Fibroblast of lung (primary cell): ENCODE results near the gene RGS17. TPM values are rescaled to one million over a fixed set of nuclear protein-coding genes. Genes with fewer than 3 reads are reported as not detected.

Source experiments
- DNase-seq, 2 donors: peaks; one replicate each; pipeline versions ENCODE4 v3.0.0 to v3.0.0-alpha.2; 2010; ENCODE audit warnings: low read depth in 2 of 2
- H2AFZ ChIP-seq: 2 replicates; pipeline ENCODE4 v1.5.1; 2012; ENCODE audit warnings: low read length, control low read depth, inconsistent platforms
- H3K27ac ChIP-seq: 2 replicates; pipeline ENCODE4 v1.5.1; 2011; ENCODE audit warnings: low read length, control low read depth; ENCODE audit not compliant: insufficient read depth
- H3K27me3 ChIP-seq: 2 replicates; pipeline ENCODE4 v1.5.1; 2011; ENCODE audit warnings: mild to moderate bottlenecking, low read length; ENCODE audit not compliant: control insufficient read depth, insufficient read depth
- H3K36me3 ChIP-seq: 2 replicates; pipeline ENCODE4 v1.5.1; 2011; ENCODE audit warnings: low read length; ENCODE audit not compliant: control insufficient read depth, insufficient read depth
- H3K4me1 ChIP-seq: 2 replicates; pipeline ENCODE4 v1.5.1; 2011; ENCODE audit warnings: low read length; ENCODE audit not compliant: control insufficient read depth, insufficient read depth; ENCODE audit errors: extremely low read depth
- H3K4me2 ChIP-seq: 2 replicates; pipeline ENCODE4 v1.5.1; 2011; ENCODE audit warnings: low read length, control low read depth; ENCODE audit not compliant: insufficient read depth; ENCODE audit errors: extremely low read depth
- H3K4me3 ChIP-seq, 4 experiments: fragments of 200-600 bp in 1 of 4; sonication (generic) in 1 of 4; replicated peaks in 1 of 4; 2 replicates each; pipeline ENCODE4 v1.5.1; 2011 to 2016; ENCODE audit warnings: low read length in 4 of 4, low read depth in 3 of 4, mild to moderate bottlenecking in 3 of 4, control low read depth in 2 of 4, inconsistent platforms in 1 of 4, mixed read lengths in 1 of 4; ENCODE audit not compliant: insufficient read depth in 1 of 4; ENCODE audit errors: control extremely low read depth in 1 of 4
- H3K79me2 ChIP-seq: 2 replicates; pipeline ENCODE4 v1.5.1; 2012; ENCODE audit warnings: mild to moderate bottlenecking, low read length, inconsistent platforms; ENCODE audit not compliant: control insufficient read depth, insufficient read depth
- H3K9ac ChIP-seq: 2 replicates; pipeline ENCODE4 v1.5.1; 2011; ENCODE audit warnings: mild to moderate bottlenecking, low read length, control low read depth; ENCODE audit not compliant: insufficient read depth
- H3K9me3 ChIP-seq: 2 replicates; pipeline ENCODE4 v1.5.1; 2012; ENCODE audit warnings: low read depth, low read length; ENCODE audit not compliant: control insufficient read depth, insufficient read depth
- H4K20me1 ChIP-seq: 2 replicates; pipeline ENCODE4 v1.5.1; 2011; ENCODE audit warnings: low read length; ENCODE audit not compliant: control insufficient read depth, insufficient read depth; ENCODE audit errors: extremely low read depth
- EZH2 ChIP-seq: IDR thresholded peaks from 2 replicates; pipeline ENCODE4 v1.5.1; 2012; ENCODE audit warnings: low read length, control low read depth, mild to moderate bottlenecking; ENCODE audit errors: missing control alignments
- polyA plus RNA-seq, 2 donors: library from polyadenylated mRNA; depleted of rRNA in 1 of 2; stranded (reverse) in 1 of 2; unstranded in 1 of 2; fragments of >200 nt; gene quantifications; 2 replicates each; pipeline ENCODE4 v1.2.1, GENCODE V29; 2011 to 2012; ENCODE audit warnings: missing spikeins in 1 of 2
- total RNA-seq: library from RNA; depleted of rRNA; stranded (reverse); fragments of >200 nt; gene quantifications from 2 replicates; pipeline ENCODE4 v1.2.1, GENCODE V29; 2014
- TF ChIP-seq, protein P1 (sequence below), 2 donors: IDR thresholded peaks in 1 of 2; conservative IDR thresholded peaks in 1 of 2; 1 replicate in 1 of 2; 2 replicates in 1 of 2; pipeline ENCODE4 v1.5.1; 2011 to 2012; ENCODE audit warnings: low read length in 2 of 2, control low read depth in 1 of 2, inconsistent platforms in 1 of 2, low read depth in 1 of 2, mild to moderate bottlenecking in 1 of 2

The RGS17 gene
- total and polyA plus RNA-seq, 2 donors (not counting 1 experiment from before 2014, with no cell fraction given), result 2.1 to 10.2 TPM

DNA sequence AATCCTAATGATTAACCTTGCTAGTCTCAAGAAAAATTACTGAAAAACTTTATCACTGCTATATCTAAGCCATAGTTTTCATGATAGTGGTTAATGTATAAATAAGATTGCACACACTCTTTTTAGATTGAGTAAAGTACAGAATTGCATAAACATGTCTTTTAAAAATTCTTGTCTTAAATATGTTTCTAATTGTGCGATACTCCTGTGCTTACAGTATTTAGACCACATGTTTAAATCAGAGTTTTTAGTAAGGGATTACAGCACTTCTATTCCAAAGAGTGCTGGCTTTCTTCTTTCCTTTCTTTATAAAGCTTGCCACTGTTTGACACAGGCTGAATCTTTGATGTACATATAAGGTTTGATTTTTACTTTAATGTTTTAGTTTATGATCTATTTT lies 36.8 kb upstream of the RGS17 start:
- Histone ChIP-seq H3K4me1 (peaks cover 21% of the 10 kb centered on the region), H3K36me3 (no peaks in the 10 kb centered on the region), H3K4me3 (peak overlapping the region in 2 of 4 experiments; percentile 8 to 35), H3K79me2 (no peaks in the 10 kb centered on the region), H4K20me1 (no peaks in the 10 kb centered on the region), H3K9ac (peak overlapping the region; percentile 11), H3K27me3 (no peaks in the 10 kb centered on the region), H3K27ac (peak overlapping the region; percentile 92), H3K9me3 (no peaks in the 10 kb centered on the region), H3K4me2 (peak overlapping the region; percentile 72), H2AFZ (peak overlapping the region; percentile 27)
- TF ChIP-seq, protein P1, sequence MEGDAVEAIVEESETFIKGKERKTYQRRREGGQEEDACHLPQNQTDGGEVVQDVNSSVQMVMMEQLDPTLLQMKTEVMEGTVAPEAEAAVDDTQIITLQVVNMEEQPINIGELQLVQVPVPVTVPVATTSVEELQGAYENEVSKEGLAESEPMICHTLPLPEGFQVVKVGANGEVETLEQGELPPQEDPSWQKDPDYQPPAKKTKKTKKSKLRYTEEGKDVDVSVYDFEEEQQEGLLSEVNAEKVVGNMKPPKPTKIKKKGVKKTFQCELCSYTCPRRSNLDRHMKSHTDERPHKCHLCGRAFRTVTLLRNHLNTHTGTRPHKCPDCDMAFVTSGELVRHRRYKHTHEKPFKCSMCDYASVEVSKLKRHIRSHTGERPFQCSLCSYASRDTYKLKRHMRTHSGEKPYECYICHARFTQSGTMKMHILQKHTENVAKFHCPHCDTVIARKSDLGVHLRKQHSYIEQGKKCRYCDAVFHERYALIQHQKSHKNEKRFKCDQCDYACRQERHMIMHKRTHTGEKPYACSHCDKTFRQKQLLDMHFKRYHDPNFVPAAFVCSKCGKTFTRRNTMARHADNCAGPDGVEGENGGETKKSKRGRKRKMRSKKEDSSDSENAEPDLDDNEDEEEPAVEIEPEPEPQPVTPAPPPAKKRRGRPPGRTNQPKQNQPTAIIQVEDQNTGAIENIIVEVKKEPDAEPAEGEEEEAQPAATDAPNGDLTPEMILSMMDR (conservative IDR thresholded peaks at IDR 0.05 in 1 of 2, IDR thresholded peaks at IDR 0.05 in 1 of 2; ENCODE audit: low read depth in 1 of 2, low read length in 2 of 2), result no peak
- no peak for DNase-seq

DNA sequence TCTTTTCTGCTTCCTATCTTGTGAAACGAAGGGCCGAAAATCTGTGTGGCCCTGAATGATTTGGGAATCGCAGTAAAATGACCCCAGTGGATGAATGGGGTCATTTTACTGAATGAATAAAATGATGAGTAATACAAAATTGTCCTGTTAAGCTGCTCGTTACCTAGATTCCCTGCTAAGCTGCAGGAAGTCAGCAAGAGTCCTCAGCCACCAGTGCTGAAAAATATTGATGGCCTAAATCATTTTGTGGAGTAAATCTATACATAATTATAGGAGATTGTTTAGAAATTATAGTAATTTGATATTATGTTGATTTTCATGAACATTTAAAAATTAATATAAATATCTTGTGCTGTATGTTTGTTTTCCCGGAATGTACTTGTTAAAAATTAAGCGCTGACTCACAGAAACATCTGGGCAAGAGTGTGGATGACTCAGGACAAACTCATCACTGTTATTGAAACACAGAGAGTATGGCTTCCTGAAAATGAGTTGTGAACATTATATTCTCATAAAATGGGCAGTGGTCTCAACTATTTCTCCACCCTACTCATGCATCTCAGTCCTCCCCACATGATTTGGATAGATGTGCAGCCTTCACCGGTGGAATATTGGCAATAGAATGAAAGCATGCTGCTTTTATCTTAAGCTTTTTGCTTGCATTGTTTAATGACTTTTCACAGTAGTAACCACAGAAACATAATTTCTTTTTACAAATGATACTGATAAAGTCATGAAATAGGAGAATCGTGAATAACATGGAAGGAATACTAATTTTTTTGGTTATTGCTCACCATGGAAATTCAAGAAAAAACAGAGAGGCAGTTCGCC lies 36.2 kb upstream of the RGS17 start:
- Histone ChIP-seq H3K27ac (peak overlapping the region; percentile 92), H3K36me3 (no peaks in the 10 kb centered on the region), H4K20me1 (no peaks in the 10 kb centered on the region), H3K9me3 (no peaks in the 10 kb centered on the region), H3K79me2 (no peaks in the 10 kb centered on the region), H3K9ac (no peak overlapping the region), H3K27me3 (no peaks in the 10 kb centered on the region), H2AFZ (peak overlapping the region; percentile 6), H3K4me2 (peak overlapping the region; percentile 89), H3K4me1 (peaks cover 21% of the 10 kb centered on the region), H3K4me3 (peak overlapping the region in 3 of 4 experiments; percentile 18 to 35 (median 18))
- TF ChIP-seq EZH2, result no peak
- TF ChIP-seq, protein P1 (conservative IDR thresholded peaks at IDR 0.05 in 1 of 2, IDR thresholded peaks at IDR 0.05 in 1 of 2; ENCODE audit: low read depth in 1 of 2, low read length in 2 of 2), result no peak
- peak; percentile 90 to 93 for DNase-seq

DNA sequence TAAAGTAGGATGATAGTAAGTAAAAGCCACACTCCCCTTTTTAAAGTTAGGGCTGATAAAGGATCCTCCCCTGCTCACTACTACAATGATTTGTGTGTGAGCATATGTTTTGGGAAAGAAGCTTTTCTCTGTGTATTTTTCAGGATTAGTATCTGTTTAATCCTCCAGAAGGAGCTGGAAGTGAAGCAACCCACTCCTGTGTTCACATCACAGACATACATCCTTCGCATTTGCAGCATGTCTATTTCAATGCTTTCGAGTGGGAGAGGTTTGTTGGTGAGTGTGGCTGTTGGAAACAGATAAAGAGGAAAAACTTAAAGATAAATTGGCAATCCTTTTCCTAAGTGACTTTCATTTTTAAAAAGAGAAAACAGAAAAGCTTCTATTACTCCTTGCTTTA lies 31.6 kb upstream of the RGS17 start:
- peak in 1 of 2 donors; percentile 21 for DNase-seq
- Histone ChIP-seq H3K4me3 (no peak overlapping the region), H2AFZ (no peak overlapping the region), H3K79me2 (no peaks in the 10 kb centered on the region), H3K27me3 (no peaks in the 10 kb centered on the region), H3K4me1 (peaks cover 10% of the 10 kb centered on the region), H4K20me1 (no peaks in the 10 kb centered on the region), H3K4me2 (no peak overlapping the region), H3K27ac (no peak overlapping the region), H3K36me3 (no peaks in the 10 kb centered on the region), H3K9ac (no peak overlapping the region), H3K9me3 (no peaks in the 10 kb centered on the region)
- TF ChIP-seq, protein P1 (conservative IDR thresholded peaks at IDR 0.05 in 1 of 2, IDR thresholded peaks at IDR 0.05 in 1 of 2; ENCODE audit: low read depth in 1 of 2, low read length in 2 of 2), result no peak
- no peak for TF ChIP-seq EZH2
